HEK293 (cell line): ENCODE data around the gene HELQ.

Source experiments
- CTCF ChIA-PET: fragments of 350-600 bp; formaldehyde crosslinking; extraction: SDS; loops from one replicate; lab custom pipeline; 2021; ENCODE audit warnings: antibody characterized with exemption; lab: Yijun Ruan, JAX
- POLR2A ChIA-PET: fragments of 300-600 bp; formaldehyde crosslinking; extraction: SDS; loops from one replicate; lab custom pipeline; 2020; ENCODE audit warnings: antibody characterized with exemption, inconsistent platforms; lab: Yijun Ruan, JAX
- H3K27ac ChIP-seq: fragments of 200-500 bp; sonication (Bioruptor generic); 2 replicates; pipeline ENCODE4 v1.5.1; 2014; ENCODE audit warnings: low read depth, low read length, control low read depth, inconsistent platforms; ENCODE audit errors: extremely low read depth
- H3K36me3 ChIP-seq, 2 experiments: fragments of 200-500 bp in 1 of 2; sonication (Bioruptor generic) in 1 of 2; 1 replicate in 1 of 2; 2 replicates in 1 of 2; pipeline ENCODE4 v1.5.1; 2014 to 2017; ENCODE audit warnings: inconsistent platforms in 2 of 2, low read length in 2 of 2; ENCODE audit not compliant: control insufficient read depth in 2 of 2, insufficient read depth in 1 of 2
- H3K4me1 ChIP-seq: fragments of 200-500 bp; sonication (Bioruptor generic); 2 replicates; pipeline ENCODE4 v1.5.1; 2014; ENCODE audit warnings: mild to moderate bottlenecking, low read length, inconsistent platforms; ENCODE audit not compliant: control insufficient read depth, insufficient read depth
- H3K4me3 ChIP-seq: 2 replicates; pipeline ENCODE4 v1.5.1; 2011; ENCODE audit warnings: low read depth, mild to moderate bottlenecking, control low read depth, low read length, moderate library complexity
- H3K9me3 ChIP-seq: fragments of 200-500 bp; sonication (Bioruptor generic); 2 replicates; pipeline ENCODE4 v1.5.1; 2014; ENCODE audit warnings: low read depth, low read length, inconsistent platforms; ENCODE audit not compliant: control insufficient read depth, insufficient read depth
- ELK4 ChIP-seq: IDR thresholded peaks from 2 replicates; pipeline ENCODE4 v1.6.1; 2011; ENCODE audit warnings: mild to moderate bottlenecking, low read depth, low read length, borderline replicate concordance
- PATZ1 ChIP-seq: fragments of 450-650 bp; formaldehyde crosslinking; IDR thresholded peaks from 2 replicates; pipeline ENCODE4 v1.5.1; 2016; ENCODE audit warnings: missing biosample characterization, missing genetic modification characterization
- REST ChIP-seq: fragments of 450-650 bp; formaldehyde crosslinking; IDR thresholded peaks from 2 replicates; pipeline ENCODE4 v1.5.1; 2016; ENCODE audit warnings: missing biosample characterization, missing genetic modification characterization
- SP7 ChIP-seq: fragments of 450-650 bp; formaldehyde crosslinking; IDR thresholded peaks from 2 replicates; pipeline ENCODE4 v1.5.1; 2016; ENCODE audit warnings: missing biosample characterization, missing genetic modification characterization
- ZBTB1 ChIP-seq: fragments of 450-650 bp; formaldehyde crosslinking; IDR thresholded peaks from 2 replicates; pipeline ENCODE4 v1.5.1; 2016; ENCODE audit warnings: missing biosample characterization, missing genetic modification characterization
- ZBTB20 ChIP-seq: fragments of 450-650 bp; formaldehyde crosslinking; IDR thresholded peaks from 2 replicates; pipeline ENCODE4 v1.5.1; 2016; ENCODE audit warnings: missing biosample characterization, missing genetic modification characterization
- ZBTB49 ChIP-seq: fragments of 450-650 bp; formaldehyde crosslinking; IDR thresholded peaks from 2 replicates; pipeline ENCODE4 v1.5.1; 2016; ENCODE audit warnings: missing biosample characterization, missing genetic modification characterization, low read depth
- ZFP37 ChIP-seq: fragments of 450-650 bp; formaldehyde crosslinking; IDR thresholded peaks from 2 replicates; pipeline ENCODE4 v1.5.1; 2016; ENCODE audit warnings: missing biosample characterization, missing genetic modification characterization
- ZNF10 ChIP-seq: fragments of 450-650 bp; formaldehyde crosslinking; IDR thresholded peaks from 2 replicates; pipeline ENCODE4 v1.5.1; 2017; ENCODE audit warnings: missing biosample characterization, missing genetic modification characterization
- ZNF133 ChIP-seq: fragments of 450-650 bp; formaldehyde crosslinking; IDR thresholded peaks from 2 replicates; pipeline ENCODE4 v1.5.1; 2016; ENCODE audit warnings: missing biosample characterization, missing genetic modification characterization
- ZNF155 ChIP-seq: fragments of 450-650 bp; formaldehyde crosslinking; IDR thresholded peaks from 2 replicates; pipeline ENCODE4 v1.5.1; 2016; ENCODE audit warnings: missing biosample characterization, missing genetic modification characterization
- ZNF221 ChIP-seq: fragments of 450-650 bp; formaldehyde crosslinking; IDR thresholded peaks from 2 replicates; pipeline ENCODE4 v1.5.1; 2017; ENCODE audit warnings: missing biosample characterization, missing genetic modification characterization, borderline replicate concordance
- ZNF266 ChIP-seq: fragments of 450-650 bp; formaldehyde crosslinking; IDR thresholded peaks from 2 replicates; pipeline ENCODE4 v1.5.1; 2016; ENCODE audit warnings: missing biosample characterization, missing genetic modification characterization, low read depth
- ZNF335 ChIP-seq: fragments of 450-650 bp; formaldehyde crosslinking; conservative IDR thresholded peaks from 2 replicates; pipeline ENCODE4 v1.5.1; 2016; ENCODE audit warnings: missing biosample characterization, missing genetic modification characterization
- ZNF488 ChIP-seq: fragments of 450-650 bp; formaldehyde crosslinking; IDR thresholded peaks from 2 replicates; pipeline ENCODE4 v1.5.1; 2016; ENCODE audit warnings: missing biosample characterization, missing genetic modification characterization
- ZNF529 ChIP-seq: fragments of 450-650 bp; formaldehyde crosslinking; IDR thresholded peaks from 2 replicates; pipeline ENCODE4 v1.5.1; 2017; ENCODE audit warnings: missing genetic modification characterization, missing biosample characterization; ENCODE audit not compliant: insufficient replicate concordance
- ZNF558 ChIP-seq: fragments of 450-650 bp; formaldehyde crosslinking; IDR thresholded peaks from 2 replicates; pipeline ENCODE4 v1.5.1; 2016; ENCODE audit warnings: missing biosample characterization, missing genetic modification characterization
- ZNF621 ChIP-seq: fragments of 450-650 bp; formaldehyde crosslinking; IDR thresholded peaks from 2 replicates; pipeline ENCODE4 v1.5.1; 2017; ENCODE audit warnings: missing biosample characterization, missing genetic modification characterization
- ZNF639 ChIP-seq: fragments of 450-650 bp; formaldehyde crosslinking; IDR thresholded peaks from 2 replicates; pipeline ENCODE4 v1.5.1; 2016; ENCODE audit warnings: missing biosample characterization, missing genetic modification characterization
- ZNF654 ChIP-seq: fragments of 450-650 bp; formaldehyde crosslinking; IDR thresholded peaks from 2 replicates; pipeline ENCODE4 v1.5.1; 2016; ENCODE audit warnings: low read depth, missing biosample characterization, missing genetic modification characterization
- ZNF776 ChIP-seq: fragments of 450-650 bp; formaldehyde crosslinking; IDR thresholded peaks from 2 replicates; pipeline ENCODE4 v1.5.0; 2017; ENCODE audit warnings: missing biosample characterization, missing genetic modification characterization, borderline replicate concordance

The HELQ gene

GRCh38 chr4:83455281-83456183, at the start of gene HELQ, which contains the start of gene MRPS18C:
Gene HELQ (minus strand): TSS chr4:83455823. CDS start chr4:83455693, 130 bp downstream.
Gene MRPS18C (plus strand): TSS chr4:83456058. CDS start chr4:83456078, 20 bp downstream.
- Histone ChIP-seq H3K36me3 (peaks cover 7 to 53% of the 10 kb centered on the region in 2 experiments), H3K4me1 (no peaks in the 10 kb centered on the region)
- CTCF ChIA-PET, result interaction anchor here (0.8 kb wide), 1 partner anchor 245 kb away, joined by 3 read pairs; no protein-coding TSS in a partner anchor
- TF ChIP-seq ZNF654 (tag by site-specific recombination) (no peak), ZNF488 (tag by site-specific recombination) (no peak), ZFP37 (tag by site-specific recombination) (no peak), ZNF639 (tag by site-specific recombination) (peak; percentile 91), ZNF10 (tag by site-specific recombination) (no peak), SP7 (tag by site-specific recombination) (peak; percentile 91), ZBTB1 (tag by site-specific recombination) (no peak), ZNF558 (tag by site-specific recombination) (0 out of 2 replicates have a peak, but pooled peaks have one; percentile 36), REST (tag by site-specific recombination) (0 out of 2 replicates have a peak, but pooled peaks have one; percentile 20), PATZ1 (tag by site-specific recombination) (peak; percentile 51; the same call in 1 of the 2 replicates), ZNF529 (tag by site-specific recombination) (no peak), ZBTB20 (peak; percentile 59; the same call in 1 of the 2 replicates), ZNF621 (tag by site-specific recombination) (no peak), ZNF221 (no peak), ZNF266 (tag by site-specific recombination) (no peak), ZNF335 (tag by site-specific recombination) (peak; percentile 94), ZNF776 (no peak), ZNF133 (tag by site-specific recombination) (no peak), ZNF155 (tag by site-specific recombination) (no peak), ZBTB49 (tag by site-specific recombination) (no peak), ELK4 (no peak; the same call in 1 of the 2 replicates)

More at GRCh38 chr4:83455281-83456183, at the start of gene HELQ, which contains the start of gene MRPS18C:
- H3K4me3 ChIP-seq, result peak within 1 kb of the TSS; percentile 84
- no peaks in the 10 kb centered on the region for H3K9me3 ChIP-seq
- POLR2A ChIA-PET, result interaction anchor here (0.8 to 1.6 kb wide), 7 partner anchors 43 to 1026 kb away, joined by 3 to 10 read pairs (median 3); partner anchors contain the start of genes COPS4, COQ2, GPAT3 and HNRNPDL
- peak within 1 kb of the TSS; percentile 89 for H3K27ac ChIP-seq
